GM11168 (cell line): ENCODE measurements around the gene FRY.

Source experiments
- in situ Hi-C: fragments of 300-500 bp; cut with MboI; formaldehyde crosslinking; loops from one replicate; pipeline ENCODE4 v1.12.0; 2022; ENCODE audit warnings: low sequenced_read_pairs; ENCODE audit not compliant: unreplicated experiment

FRY gene

GRCh38 chr13:32068255-32068654 is 36.7 kb downstream of the FRY start:
- in situ Hi-C loops, result no loop called here

GRCh38 chr13:32073180-32073864 is 41.7 kb downstream of the FRY start:
- in situ Hi-C loops, result no loop called here

- in situ Hi-C loops, result no loop called here
Observed at GRCh38 chr13:32075170-32075851, 43.7 kb downstream of the FRY start.

- in situ Hi-C loops, result no loop called here
Observed at GRCh38 chr13:32079587-32079986, 48.0 kb downstream of the FRY start.

GRCh38 chr13:32080328-32080744 is 48.8 kb downstream of the FRY start:
- in situ Hi-C loops, result no loop called here

GRCh38 chr13:32081591-32081990 is 50.0 kb downstream of the FRY start:
- in situ Hi-C loops, result no loop called here

- in situ Hi-C loops, result no loop called here
Observed at GRCh38 chr13:32086366-32086765, 54.8 kb downstream of the FRY start.

GRCh38 chr13:32086791-32087441 is 55.3 kb downstream of the FRY start:
- in situ Hi-C loops, result no loop called here

GRCh38 chr13:32087955-32088747 is 56.6 kb downstream of the FRY start:
- in situ Hi-C loops, result no loop called here

- in situ Hi-C loops, result no loop called here
Observed at GRCh38 chr13:32092496-32092895, 60.9 kb downstream of the FRY start.

- in situ Hi-C loops, result no loop called here
Observed at GRCh38 chr13:32093006-32093405, 61.4 kb downstream of the FRY start.

- in situ Hi-C loops, result no loop called here
Observed at GRCh38 chr13:32098272-32098671, 66.7 kb downstream of the FRY start.

GRCh38 chr13:32105653-32106313 is 74.2 kb downstream of the FRY start:
- in situ Hi-C loops, result no loop called here

- in situ Hi-C loops, result no loop called here
Observed at GRCh38 chr13:32107474-32107873, 75.9 kb downstream of the FRY start.

GRCh38 chr13:32107973-32108372 is 76.4 kb downstream of the FRY start:
- in situ Hi-C loops, result no loop called here

- in situ Hi-C loops, result no loop called here
Observed at GRCh38 chr13:32113532-32113931, 82.0 kb downstream of the FRY start.

- in situ Hi-C loops, result no loop called here
Observed at GRCh38 chr13:32114284-32114950, 82.8 kb downstream of the FRY start.

GRCh38 chr13:32115066-32115465 is 83.5 kb downstream of the FRY start:
- in situ Hi-C loops, result no loop called here

GRCh38 chr13:32116210-32116609 is 84.6 kb downstream of the FRY start:
- in situ Hi-C loops, result no loop called here

GRCh38 chr13:32117001-32117400 is 85.4 kb downstream of the FRY start:
- in situ Hi-C loops, result no loop called here
